HG02870 (cell line): ENCODE results near the gene ISCA1.
"Not testable (repeated sequence)": the region's sequence is repeated elsewhere in the genome, so short reads cannot be mapped to it uniquely, and the experiment has no call there.

ENCODE experiments used
- ATAC-seq: cut with Tn5 transposase; IDR thresholded peaks from one replicate; pipeline ENCODE4 v1.9.1; 2021; ENCODE audit warnings: mild to moderate bottlenecking, moderate library complexity; ENCODE audit not compliant: unreplicated experiment

Gene ISCA1

DNA sequence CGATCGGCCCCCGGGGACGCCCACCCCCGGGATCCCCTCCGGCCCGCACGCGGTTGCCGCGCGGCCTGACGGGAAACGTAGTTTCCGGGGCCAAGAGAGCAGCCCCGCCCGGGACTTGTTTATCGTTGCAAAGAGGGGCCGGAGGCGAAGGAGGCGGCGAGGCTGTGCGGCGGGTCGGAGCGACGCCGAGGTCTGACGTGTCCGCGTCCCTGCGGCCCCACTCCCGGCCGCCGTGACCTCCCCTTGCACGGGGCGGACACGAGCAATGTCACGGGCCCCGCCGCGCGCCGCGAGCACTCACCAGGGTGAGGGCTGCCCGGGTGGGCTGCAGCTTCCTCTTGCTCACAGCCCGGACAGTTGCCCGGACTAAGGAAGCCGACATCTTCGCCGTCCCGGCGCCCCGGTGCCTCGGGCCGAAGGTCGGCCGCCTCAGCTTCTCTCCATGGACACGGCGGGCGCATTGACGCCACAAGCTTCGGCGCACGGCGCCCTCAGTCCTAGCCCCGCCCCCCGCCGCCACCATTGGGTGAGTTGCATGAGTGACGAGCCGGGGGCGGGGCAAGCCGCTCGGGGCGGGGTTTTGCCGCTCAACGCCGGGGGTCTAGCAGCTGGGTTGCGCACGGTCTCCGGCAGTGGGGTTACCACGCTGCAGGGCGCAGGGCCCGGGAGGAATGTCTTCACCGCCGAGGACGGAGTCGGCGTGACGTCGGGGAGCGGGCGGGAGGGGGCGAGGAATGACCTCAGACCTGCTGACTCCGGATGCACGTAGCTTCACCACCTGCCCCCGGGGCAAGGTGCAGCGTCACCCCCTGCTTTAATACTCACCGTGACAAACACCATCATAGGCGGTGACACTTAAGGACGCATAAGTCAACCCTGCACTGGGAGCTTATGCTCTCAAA is at the start of gene ISCA1:
ISCA1 (minus strand) TSS at position 462 of the 902 bp plus-strand sequence; CDS start at position 382, 80 bp downstream.
- peak; percentile 72 for ATAC-seq

DNA sequence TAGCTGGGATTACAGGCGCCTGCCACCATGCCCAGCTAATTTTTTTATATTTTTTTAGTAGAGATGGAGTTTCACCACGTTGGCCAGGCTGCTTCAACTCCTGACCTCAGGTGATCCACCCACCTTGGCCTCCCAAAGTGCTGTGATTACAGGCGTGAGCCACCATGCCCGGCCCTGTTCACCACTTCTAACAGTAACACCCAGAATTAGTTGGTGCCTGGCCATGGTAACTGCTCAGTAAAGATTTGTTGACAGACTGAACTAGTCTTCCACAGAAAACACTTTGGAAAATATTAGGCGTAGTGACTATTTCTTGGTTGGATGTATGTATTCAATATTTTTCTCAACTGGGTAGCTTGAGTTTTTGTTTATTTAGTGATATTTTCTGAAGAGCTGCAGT is 47.8 kb upstream of the ISCA1 start:
- ATAC-seq, result no peak

- no peak for ATAC-seq
These were observed 47.3 kb upstream of the ISCA1 start for GRCh38 chr9:86329649-86330048.

- ATAC-seq, result no peak
These were observed 45.8 kb upstream of the ISCA1 start for GRCh38 chr9:86328156-86328555.

DNA sequence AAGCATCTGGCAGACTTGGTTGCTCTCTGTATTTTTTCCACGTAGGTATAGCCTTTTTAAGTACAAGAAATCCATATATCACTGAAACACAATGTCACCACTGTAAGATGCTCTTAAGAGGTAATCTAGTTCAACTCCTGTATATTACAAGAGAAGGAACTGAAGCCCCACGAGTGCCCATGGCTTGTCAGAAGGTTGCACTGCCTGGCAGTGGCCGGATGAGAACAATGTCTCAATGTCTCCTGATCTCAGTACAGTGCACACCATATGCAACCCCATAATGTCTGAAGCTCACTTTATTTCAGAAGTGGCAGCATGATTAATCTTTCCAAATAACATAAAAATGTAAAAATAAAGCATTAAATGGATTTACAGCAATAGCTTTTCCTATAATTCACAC is 44.2 kb upstream of the ISCA1 start:
- no peak for ATAC-seq

DNA sequence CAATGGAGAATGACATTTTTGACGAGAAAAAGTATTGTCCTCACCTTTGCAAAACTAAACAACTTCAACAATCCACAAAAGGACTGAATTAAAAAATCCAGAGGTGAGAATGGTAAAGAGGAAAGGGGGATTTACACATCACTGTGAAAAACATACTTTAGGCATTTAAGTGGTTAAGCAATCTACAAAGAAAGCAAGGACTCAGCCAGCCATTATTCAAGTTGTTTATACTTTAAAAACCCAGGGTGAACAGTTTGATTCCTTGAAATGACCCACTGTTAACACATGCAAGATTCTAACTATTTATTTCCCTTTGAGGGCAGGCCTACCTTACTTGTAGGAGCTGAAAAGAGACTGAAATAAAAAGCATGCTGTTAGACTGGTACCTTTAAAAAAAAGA is 42.6 kb upstream of the ISCA1 start:
- ATAC-seq, result no peak

DNA sequence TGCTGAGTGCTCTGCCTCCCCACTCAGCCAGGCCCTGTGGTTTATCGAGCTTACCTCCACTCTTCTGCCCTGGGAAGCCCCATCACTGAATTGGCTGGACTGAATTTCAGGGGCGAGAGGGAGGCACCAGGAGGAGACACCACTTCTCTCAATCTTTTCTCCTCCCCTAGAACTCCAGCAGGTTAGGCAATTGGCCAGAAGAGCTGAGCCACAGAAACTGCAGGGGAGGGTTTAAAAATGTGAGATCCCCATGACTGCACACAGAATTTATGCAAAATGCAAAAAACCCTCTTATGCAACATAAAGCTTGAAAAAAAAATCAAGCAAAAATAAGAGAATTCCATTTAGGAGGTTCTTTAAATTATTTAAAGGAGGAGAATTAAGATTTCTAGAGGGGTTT is 42.0 kb upstream of the ISCA1 start:
- no peak for ATAC-seq

DNA sequence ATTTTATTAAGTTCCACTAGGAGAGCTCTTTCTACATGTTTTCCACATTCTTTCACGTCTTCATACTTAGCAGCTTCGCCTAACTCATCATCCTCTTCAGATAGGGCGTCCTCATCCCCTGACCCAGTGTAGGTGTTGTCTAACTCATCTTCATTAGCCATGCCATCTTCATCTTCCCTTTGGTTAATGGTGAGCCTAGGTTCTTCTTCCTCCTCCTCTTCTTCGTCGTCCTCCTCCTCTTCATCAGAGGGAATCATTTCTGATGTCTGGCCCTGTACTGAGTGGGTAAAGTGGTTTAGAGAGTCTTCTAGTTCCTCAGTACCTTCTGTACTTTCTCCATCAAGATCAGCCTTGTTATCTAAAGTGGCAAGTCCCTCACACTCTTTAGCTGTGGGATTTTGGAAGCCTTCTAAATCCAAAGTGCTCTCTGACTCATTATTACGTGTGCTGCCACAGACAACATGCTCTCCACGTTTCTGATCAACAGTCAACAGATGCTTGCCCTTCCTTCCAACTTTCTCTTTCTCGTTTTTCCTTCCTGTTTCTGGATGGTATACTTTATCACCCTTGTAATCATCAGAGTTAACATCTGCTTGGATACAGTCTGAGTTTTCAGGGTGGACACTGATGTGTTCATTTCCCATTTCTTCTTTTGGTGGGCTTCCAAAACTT is 40.8 kb upstream of the ISCA1 start:
- ATAC-seq, result no peak

- no peak for ATAC-seq
These were observed 39.0 kb upstream of the ISCA1 start for GRCh38 chr9:86321373-86321772.

- ATAC-seq, result no peak
These were observed 35.8 kb upstream of the ISCA1 start for GRCh38 chr9:86318187-86318586.

GRCh38 chr9:86315078-86315477 is 32.7 kb upstream of the ISCA1 start:
- ATAC-seq, result no peak

DNA sequence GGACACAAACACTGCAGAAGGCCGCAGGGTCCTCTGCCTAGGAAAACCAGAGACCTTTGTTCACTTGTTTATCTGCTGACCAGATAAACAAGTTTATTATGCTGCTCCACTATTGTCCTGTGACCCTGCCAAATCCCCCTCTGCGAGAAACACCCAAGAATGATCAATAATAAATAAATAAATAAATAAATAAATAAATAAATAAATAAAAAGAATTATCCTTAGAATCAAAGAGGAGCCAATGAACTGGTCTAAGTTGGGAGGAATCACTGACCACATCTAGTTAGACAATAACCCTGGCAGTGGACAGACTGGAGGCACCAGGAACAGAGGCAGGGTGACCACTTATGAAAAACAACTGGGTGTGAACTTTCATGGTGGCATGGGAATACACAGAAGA is 30.6 kb upstream of the ISCA1 start:
- ATAC-seq, result not testable (repeated sequence)

DNA sequence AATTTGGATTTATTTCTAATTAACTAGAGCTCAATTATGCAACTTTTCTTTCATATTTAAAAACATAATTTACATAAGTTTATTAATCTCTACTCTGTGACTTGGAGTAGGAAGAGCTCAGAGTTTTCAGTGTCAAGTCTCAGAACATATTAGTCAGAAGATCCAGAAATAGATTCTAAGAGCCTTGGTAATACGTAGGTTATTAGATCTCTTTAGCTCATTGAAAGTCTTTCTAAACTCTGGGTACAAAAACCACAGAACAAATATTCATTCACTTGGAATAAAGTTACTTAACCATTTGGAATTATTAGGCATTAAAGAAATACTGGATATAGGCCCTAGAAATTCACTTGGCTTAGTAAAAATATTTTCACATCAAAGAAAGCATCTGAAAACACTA is 26.3 kb upstream of the ISCA1 start:
- ATAC-seq, result no peak

DNA sequence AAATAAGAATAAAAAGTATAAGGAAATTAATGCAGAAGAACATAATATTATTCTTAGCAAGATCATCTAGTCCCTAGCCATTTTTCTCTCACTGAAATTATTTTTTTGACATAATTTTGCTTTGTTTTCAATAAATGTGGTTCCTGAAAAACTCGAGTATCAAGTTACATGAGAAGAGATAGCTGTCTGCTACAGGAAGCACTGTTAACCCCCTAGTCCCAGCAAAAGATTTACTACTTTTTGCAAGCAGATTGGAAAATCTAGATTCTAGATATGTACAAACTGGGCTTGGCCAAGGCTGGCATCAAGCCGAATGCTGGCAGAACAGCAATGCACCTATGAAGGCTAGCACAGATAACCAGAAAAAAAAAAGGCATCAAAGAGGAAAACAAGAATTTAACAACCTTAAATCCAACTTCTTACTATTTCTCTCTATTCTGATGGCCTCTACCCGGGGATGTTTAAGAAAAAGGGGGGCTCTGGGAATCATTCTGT is 21.9 kb upstream of the ISCA1 start:
- ATAC-seq, result no peak

DNA sequence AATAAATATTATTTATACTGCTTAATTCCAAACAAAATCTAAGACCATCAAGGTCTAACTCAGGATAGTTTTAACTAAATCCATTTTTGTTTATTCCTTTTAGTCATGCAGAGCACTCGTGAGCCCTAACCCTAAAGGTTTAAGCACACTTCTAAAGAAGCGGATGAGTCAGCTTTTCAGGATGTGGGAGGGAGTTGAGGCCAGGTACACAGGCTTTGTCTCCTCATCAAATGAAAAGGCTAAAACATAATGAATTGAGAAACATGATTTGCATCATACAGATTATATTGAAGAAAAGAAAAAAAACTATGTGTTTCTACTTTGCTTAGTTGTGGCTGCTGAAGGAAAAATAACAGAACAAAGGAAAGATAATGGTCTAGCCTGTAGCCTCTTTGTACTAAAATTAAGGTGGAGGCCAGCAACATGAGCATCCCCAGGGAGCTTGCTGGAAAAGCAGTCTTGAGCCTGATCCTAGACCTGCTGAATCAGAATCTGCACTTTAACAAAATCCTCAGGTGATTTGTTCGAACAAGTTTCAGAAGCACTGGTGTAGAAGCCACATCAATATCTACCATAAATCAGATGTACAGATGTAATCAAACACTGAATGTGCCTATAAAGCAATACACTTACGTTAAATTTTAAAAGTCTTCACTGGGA is 21.1 kb upstream of the ISCA1 start:
- no peak for ATAC-seq

GRCh38 chr9:86301686-86302085 is 19.3 kb upstream of the ISCA1 start:
- no peak for ATAC-seq

- ATAC-seq, result no peak
These were observed 18.4 kb upstream of the ISCA1 start for GRCh38 chr9:86300701-86301100.

DNA sequence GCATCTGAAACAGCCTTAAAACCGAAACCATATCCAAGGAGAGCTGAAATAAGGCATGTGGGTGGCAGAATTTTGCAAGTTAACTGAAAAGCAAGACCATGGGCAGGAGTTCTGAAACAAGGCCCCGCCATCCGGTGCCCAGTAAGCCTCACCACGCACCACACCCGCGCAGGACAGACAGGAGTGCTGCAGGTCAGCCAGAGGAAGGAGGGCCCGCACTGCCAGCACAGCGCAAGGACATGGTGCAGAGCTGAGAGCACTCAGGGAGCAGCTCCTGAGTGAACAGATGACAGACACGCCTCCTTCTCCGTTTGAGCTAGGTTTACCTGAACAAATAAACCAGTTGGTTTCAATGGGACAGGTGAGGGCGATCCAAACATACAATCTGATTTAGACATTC is 16.5 kb upstream of the ISCA1 start:
- no peak for ATAC-seq

- not testable (repeated sequence) for ATAC-seq
These were observed 8.0 kb upstream of the ISCA1 start for GRCh38 chr9:86290341-86290740.

DNA sequence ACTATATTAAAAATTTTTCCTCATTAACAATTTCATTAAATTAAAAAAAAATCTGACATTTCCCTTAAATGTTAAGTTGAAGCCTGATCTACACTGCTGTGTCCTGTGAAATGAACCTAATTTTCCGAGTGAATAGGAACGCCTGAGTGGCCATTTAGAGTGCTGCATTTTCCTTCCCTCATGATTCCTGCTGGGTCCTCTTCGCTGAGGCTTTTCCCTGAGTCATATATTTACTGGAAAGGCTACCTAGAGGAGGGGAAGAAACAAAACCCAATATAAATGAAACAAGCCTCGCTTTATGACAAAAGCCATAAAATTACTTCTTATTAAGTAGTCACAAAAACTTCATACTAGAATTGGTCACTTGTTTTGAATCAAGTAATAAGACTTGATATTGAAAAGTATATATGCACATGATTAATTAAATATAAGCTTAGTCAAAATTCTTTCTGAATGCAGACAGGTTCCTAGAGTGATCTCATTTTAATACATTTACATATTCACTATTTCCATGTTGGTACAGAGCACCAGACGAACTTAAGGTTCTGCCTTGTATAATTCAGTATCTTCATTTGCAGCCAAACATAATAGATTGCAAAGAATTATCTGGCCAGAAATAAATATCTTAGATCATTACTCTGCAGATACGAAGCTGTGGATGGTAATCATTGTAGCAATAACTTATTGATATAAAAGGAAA is 6.3 kb upstream of the ISCA1 start:
- no peak for ATAC-seq

GRCh38 chr9:86287013-86287412 is 4.7 kb upstream of the ISCA1 start:
- no peak for ATAC-seq
